PC-9 (cell line): ENCODE results near the gene FNBP1L. TPM values are rescaled to one million over a fixed set of nuclear protein-coding genes. Genes with fewer than 3 reads are reported as not detected.
A peak's percentile ranks its signal among the peaks of the same experiment; 100 is the strongest.

Source experiments
- BruUV-seq: library from RNA; stranded (reverse); fragments of 400-500 nt; replicated peaks from 2 replicates; lab custom pipeline; 2021; lab: Mats Ljungman, UMichigan
- CTCF ChIA-PET: fragments of 300-600 bp; sonication (Branson Sonifier 250); formaldehyde crosslinking; loops from one replicate; lab custom pipeline; 2022; ENCODE audit warnings: antibody characterized with exemption; lab: Charles Lee
- POLR2A ChIA-PET: fragments of 300-600 bp; sonication (Branson Sonifier 250); formaldehyde crosslinking; loops from one replicate; lab custom pipeline; 2022; ENCODE audit warnings: antibody characterized with exemption; ENCODE audit not compliant: unreplicated experiment; lab: Charles Lee
- DNase-seq, 2 experiments: peaks; one replicate each; pipeline versions ENCODE4 v3.0.0 to v3.0.0-alpha.2; 2015 to 2022; ENCODE audit warnings: mixed read lengths in 1 of 2
- H2AFZ ChIP-seq: fragments of 200-600 bp; sonication (generic); 2 replicates; pipeline ENCODE4 v1.8.1; 2017; ENCODE audit warnings: antibody characterized with exemption
- H3F3A ChIP-seq: fragments of 200-600 bp; sonication (generic); 2 replicates; pipeline ENCODE4 v1.8.1; 2017; ENCODE audit warnings: antibody characterized with exemption, mild to moderate bottlenecking, low read depth; ENCODE audit not compliant: insufficient read depth
- H3K27ac ChIP-seq: fragments of 200-600 bp; sonication (generic); 2 replicates; pipeline ENCODE4 v1.6.1; 2016; ENCODE audit warnings: mixed run types
- H3K27me3 ChIP-seq: fragments of 200-600 bp; sonication (generic); 2 replicates; pipeline ENCODE4 v1.6.1; 2016; ENCODE audit warnings: low read depth, mixed run types; ENCODE audit not compliant: insufficient read depth
- H3K36me3 ChIP-seq: fragments of 200-600 bp; sonication (generic); 2 replicates; pipeline ENCODE4 v1.6.1; 2016; ENCODE audit warnings: low read depth, mixed run types
- H3K4me1 ChIP-seq: fragments of 200-600 bp; sonication (generic); replicated peaks from 2 replicates; pipeline ENCODE4 v1.6.1; 2016; ENCODE audit warnings: mixed run types; ENCODE audit not compliant: insufficient read depth
- H3K4me2 ChIP-seq: fragments of 200-600 bp; sonication (generic); 2 replicates; pipeline ENCODE4 v1.6.1; 2017; ENCODE audit warnings: mixed run types
- H3K4me3 ChIP-seq: fragments of 200-600 bp; sonication (generic); 2 replicates; pipeline ENCODE4 v1.6.1; 2016; ENCODE audit warnings: mixed run types
- H3K79me2 ChIP-seq: fragments of 200-600 bp; sonication (generic); 2 replicates; pipeline ENCODE4 v1.6.1; 2017; ENCODE audit warnings: low read depth, mixed run types
- H3K9me2 ChIP-seq: fragments of 200-600 bp; sonication (generic); 2 replicates; pipeline ENCODE4 v1.8.1; 2017; ENCODE audit warnings: mild to moderate bottlenecking; ENCODE audit not compliant: insufficient read depth
- H3K9me3 ChIP-seq: fragments of 200-600 bp; sonication (generic); 2 replicates; pipeline ENCODE4 v1.8.1; 2016; ENCODE audit warnings: low read depth; ENCODE audit not compliant: insufficient read depth
- H4K20me1 ChIP-seq: fragments of 200-600 bp; sonication (generic); 2 replicates; pipeline ENCODE4 v1.8.1; 2017; ENCODE audit not compliant: insufficient read depth
- EZH2 ChIP-seq: fragments of 200-600 bp; sonication (generic); IDR thresholded peaks from 2 replicates; pipeline ENCODE4 v1.8.0; 2017; ENCODE audit warnings: antibody characterized with exemption, low read depth
- intact Hi-C: fragments of 100-400 bp; cut with micrococcal nuclease; formaldehyde crosslinking; loops from one replicate; pipeline ENCODE4 v1.10.0; 2022; ENCODE audit not compliant: unreplicated experiment
- total RNA-seq: library from RNA; stranded (reverse); gene quantifications from 2 replicates; pipeline ENCODE4 v1.2.3, GENCODE V29; 2021
- TF ChIP-seq, protein P1 (sequence below): fragments of 200-600 bp; sonication (generic); conservative IDR thresholded peaks from 2 replicates; pipeline ENCODE4 v1.6.1; 2017; ENCODE audit warnings: mixed run types, antibody characterized with exemption, mild to moderate bottlenecking, moderate library complexity

The FNBP1L gene
- total RNA-seq, 1 experiment from 2014 or later: 34.3 TPM

GRCh38 chr1:93504247-93505033 is 56.5 kb downstream of the FNBP1L start:
- CTCF ChIA-PET: no interaction called here
- Histone ChIP-seq H3K36me3 (0 out of 2 replicates have a peak, but pooled peaks cover 6% of the 10 kb centered on the region), H3K4me1 (no peaks in the 10 kb centered on the region), H3K79me2 (peaks cover 6% of the 10 kb centered on the region), H3K27me3 (no peaks in the 10 kb centered on the region), H2AFZ (no peak overlapping the region), H3K9me3 (no peaks in the 10 kb centered on the region), H3F3A (0 out of 2 replicates have a peak, but pooled peaks cover 5% of the 10 kb centered on the region), H4K20me1 (no peaks in the 10 kb centered on the region), H3K27ac (no peak overlapping the region), H3K4me3 (no peak overlapping the region), H3K9me2 (no peaks in the 10 kb centered on the region), H3K4me2 (no peak overlapping the region)
- BruUV-seq: no TSS peak
- POLR2A ChIA-PET: no interaction called here
- intact Hi-C loops: no loop called here
- no peak for DNase-seq
- TF ChIP-seq EZH2: no peak
- TF ChIP-seq, protein P1, sequence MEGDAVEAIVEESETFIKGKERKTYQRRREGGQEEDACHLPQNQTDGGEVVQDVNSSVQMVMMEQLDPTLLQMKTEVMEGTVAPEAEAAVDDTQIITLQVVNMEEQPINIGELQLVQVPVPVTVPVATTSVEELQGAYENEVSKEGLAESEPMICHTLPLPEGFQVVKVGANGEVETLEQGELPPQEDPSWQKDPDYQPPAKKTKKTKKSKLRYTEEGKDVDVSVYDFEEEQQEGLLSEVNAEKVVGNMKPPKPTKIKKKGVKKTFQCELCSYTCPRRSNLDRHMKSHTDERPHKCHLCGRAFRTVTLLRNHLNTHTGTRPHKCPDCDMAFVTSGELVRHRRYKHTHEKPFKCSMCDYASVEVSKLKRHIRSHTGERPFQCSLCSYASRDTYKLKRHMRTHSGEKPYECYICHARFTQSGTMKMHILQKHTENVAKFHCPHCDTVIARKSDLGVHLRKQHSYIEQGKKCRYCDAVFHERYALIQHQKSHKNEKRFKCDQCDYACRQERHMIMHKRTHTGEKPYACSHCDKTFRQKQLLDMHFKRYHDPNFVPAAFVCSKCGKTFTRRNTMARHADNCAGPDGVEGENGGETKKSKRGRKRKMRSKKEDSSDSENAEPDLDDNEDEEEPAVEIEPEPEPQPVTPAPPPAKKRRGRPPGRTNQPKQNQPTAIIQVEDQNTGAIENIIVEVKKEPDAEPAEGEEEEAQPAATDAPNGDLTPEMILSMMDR: no peak

- no peak overlapping the region for H2AFZ ChIP-seq
- 0 out of 2 replicates have a peak, but pooled peaks cover 6% of the 10 kb centered on the region for H3K36me3 ChIP-seq
- TF ChIP-seq EZH2: no peak
- TF ChIP-seq, protein P1: no peak
- intact Hi-C loops: no loop called here
- CTCF ChIA-PET: no interaction called here
- 0 out of 2 replicates have a peak, but pooled peaks cover 5% of the 10 kb centered on the region for H3F3A ChIP-seq
- H3K9me2 ChIP-seq: no peaks in the 10 kb centered on the region
- H3K4me2 ChIP-seq: no peak overlapping the region
- no peak for DNase-seq
- H4K20me1 ChIP-seq: no peaks in the 10 kb centered on the region
- no peaks in the 10 kb centered on the region for H3K9me3 ChIP-seq
- BruUV-seq: no TSS peak
- no peaks in the 10 kb centered on the region for H3K27me3 ChIP-seq
- no peaks in the 10 kb centered on the region for H3K4me1 ChIP-seq
- no peak overlapping the region for H3K4me3 ChIP-seq
- POLR2A ChIA-PET: no interaction called here
- H3K79me2 ChIP-seq: peaks cover 6% of the 10 kb centered on the region
- H3K27ac ChIP-seq: no peak overlapping the region
Measured at GRCh38 chr1:93506126-93506525, 58.2 kb downstream of the FNBP1L start.

GRCh38 chr1:93516164-93516563 is 68.2 kb downstream of the FNBP1L start:
- no TSS peak for BruUV-seq
- Histone ChIP-seq H3K27me3 (no peaks in the 10 kb centered on the region), H3K4me3 (no peak overlapping the region), H3K4me1 (peaks cover 26% of the 10 kb centered on the region), H4K20me1 (no peaks in the 10 kb centered on the region), H3K4me2 (no peak overlapping the region), H3K9me3 (no peaks in the 10 kb centered on the region), H3K36me3 (no peaks in the 10 kb centered on the region; the same call in 1 of the 2 replicates), H3K79me2 (peaks cover 18% of the 10 kb centered on the region; the same call in 1 of the 2 replicates), H3F3A (peaks cover 34% of the 10 kb centered on the region), H3K27ac (no peak overlapping the region), H3K9me2 (peaks cover 3% of the 10 kb centered on the region), H2AFZ (no peak overlapping the region)
- no peak for TF ChIP-seq EZH2
- TF ChIP-seq, protein P1: no peak
- DNase-seq: peak in 1 of 2 experiments; percentile 40
- intact Hi-C loops: no loop called here
- ChIA-PET POLR2A (no interaction called here), CTCF (no interaction called here)
